ENCODE results near the gene BBS2. TPM values are rescaled to one million over a fixed set of nuclear protein-coding genes. Genes with fewer than 3 reads are reported as not detected.
A peak's percentile ranks its signal among the peaks of the same experiment; 100 is the strongest.

Gene BBS2
- total RNA-seq, 1 experiment from 2014 or later, result 22.8 TPM

DNA sequence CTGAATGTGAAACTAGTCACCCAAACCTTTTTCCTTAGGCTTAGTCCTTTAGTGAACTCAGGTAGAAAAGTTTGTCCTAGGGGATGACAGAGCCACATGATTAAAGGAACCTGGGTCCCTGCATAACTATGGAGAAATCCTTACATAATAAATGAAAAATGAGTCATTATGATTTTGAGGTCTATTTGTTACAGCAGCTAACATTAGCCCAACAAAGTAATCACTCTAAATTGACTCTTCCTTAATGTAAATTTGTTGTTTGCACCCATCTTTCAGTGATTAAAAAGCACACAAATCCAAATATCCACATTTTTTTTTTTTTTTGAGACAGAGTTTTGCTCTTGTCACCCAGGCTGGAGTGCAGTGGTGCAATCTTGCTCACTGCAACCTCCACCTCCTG is 36.4 kb downstream of the BBS2 start:
- in situ Hi-C loops (cut with HindIII; ENCODE audit: low pct_unique_long_range_greater_than_20kb, low sequenced_read_pairs), result no loop called here
- DNase-seq (ENCODE audit: low read depth, low spot score), result no peak

DNA sequence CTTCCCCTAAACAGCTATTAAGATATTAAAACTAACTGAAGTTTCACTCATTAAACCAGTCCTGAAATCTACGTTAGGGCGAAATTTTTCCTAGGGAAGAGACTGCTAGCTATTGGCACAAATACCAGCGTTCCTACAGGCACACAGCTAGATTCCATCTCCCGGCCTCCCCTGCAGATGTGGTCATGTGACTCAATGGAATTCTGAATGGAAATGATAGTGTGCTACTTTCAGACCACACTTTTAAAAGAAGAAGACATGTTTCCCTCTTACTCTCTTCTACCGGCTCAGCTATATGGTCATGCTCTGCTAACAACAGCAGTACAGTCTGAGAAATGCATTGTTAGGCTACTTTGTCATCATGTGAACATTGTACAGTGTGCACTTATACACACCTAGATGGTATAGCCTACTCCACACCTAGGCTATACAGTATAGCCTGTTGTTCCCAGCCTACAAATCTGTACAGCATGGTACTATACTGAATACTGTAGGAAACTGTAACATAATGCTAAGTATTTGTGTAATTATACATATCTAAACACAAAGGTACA is 37.1 kb downstream of the BBS2 start:
- in situ Hi-C loops (cut with HindIII; ENCODE audit: low pct_unique_long_range_greater_than_20kb, low sequenced_read_pairs), result no loop called here
- no peak for DNase-seq (ENCODE audit: low read depth, low spot score)

DNA sequence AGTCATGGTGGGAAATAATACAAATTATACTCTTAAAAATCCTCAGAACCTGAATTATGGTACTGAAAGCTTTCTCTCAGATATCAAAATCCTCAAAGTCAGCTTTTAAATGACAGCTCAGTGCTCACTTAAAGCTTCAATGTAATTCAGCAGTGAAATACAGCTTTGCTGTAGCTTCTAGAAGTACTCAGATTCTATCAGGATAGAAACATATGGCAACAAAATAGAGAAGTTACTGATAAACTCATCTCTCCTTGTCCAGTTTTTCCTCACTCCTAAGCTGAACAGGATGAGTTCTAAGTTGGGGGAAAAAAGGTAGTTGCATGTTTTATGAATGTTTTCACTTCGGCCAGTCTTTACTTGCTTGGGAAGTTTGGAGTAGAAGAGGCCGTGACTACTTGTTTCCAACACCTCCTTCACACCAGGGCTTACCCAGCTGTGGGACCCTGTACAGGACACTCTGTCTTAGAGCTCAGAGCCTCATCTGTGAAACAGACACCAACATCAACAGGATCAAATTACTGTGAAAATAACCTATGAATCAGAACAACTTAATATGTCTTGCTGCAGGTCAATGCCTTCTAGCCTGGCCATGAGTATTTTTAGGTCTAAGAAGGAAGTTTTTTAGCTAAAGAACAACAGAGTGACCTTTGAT is 38.2 kb downstream of the BBS2 start:
- in situ Hi-C loops (cut with HindIII; ENCODE audit: low pct_unique_long_range_greater_than_20kb, low sequenced_read_pairs), result no loop called here
- DNase-seq (ENCODE audit: low read depth, low spot score), result no peak

DNA sequence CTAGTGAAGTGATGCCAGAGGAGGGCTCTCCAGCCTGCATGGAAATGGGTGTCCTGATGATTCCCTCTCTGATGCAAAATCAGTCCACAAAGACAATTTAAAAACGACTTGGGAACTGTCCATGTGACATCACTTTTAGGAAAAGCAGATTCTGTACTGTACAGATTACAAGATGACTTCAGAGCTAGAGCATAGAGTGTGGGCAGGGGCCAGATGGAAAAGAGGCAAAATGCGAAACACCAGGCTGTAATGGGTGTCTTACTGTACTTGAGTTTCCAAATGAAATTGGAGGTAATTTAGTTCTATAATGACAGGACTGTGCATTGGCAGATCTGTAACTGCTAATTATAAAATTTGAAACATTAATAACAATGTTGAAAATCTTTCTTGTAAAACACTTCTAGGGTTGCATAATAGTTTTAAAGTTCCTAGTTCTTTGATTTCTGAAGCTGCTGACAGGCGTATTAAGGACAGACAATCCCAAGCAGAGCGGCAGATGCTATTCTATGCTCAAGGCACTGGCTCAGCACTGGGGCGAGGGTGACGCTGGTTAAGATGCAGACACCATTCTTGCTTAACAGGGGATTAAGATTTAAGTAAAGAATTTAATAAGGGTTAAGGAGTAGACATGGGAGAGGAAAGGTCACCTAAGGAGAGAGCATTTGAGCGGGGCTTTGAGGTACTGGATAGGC is 38.9 kb downstream of the BBS2 start:
- in situ Hi-C loops (cut with HindIII; ENCODE audit: low pct_unique_long_range_greater_than_20kb, low sequenced_read_pairs), result no loop called here

DNA sequence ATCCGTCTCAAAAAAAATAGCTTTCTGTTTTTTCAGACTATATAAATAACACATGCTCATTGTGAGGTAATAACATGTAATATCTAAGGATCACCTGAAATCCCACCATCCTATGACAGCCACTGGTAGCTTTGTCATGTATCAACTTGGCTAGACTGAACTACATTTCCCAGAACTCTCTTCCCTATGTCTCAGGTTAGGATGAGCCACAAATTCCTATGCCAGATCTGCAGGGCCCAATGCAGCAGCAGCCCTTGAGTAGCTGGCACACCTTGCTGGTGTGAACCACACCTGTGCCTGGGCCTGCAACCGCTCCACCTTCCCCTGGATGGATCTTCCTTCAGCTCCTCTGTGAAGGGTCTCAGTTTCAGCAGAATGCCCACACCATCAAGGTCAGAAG is 40.4 kb downstream of the BBS2 start:
- in situ Hi-C loops (cut with HindIII; ENCODE audit: low pct_unique_long_range_greater_than_20kb, low sequenced_read_pairs), result no loop called here
- DNase-seq (ENCODE audit: low read depth, low spot score), result no peak

More for the DNA sequence above, 38.9 kb downstream of the BBS2 start:
- DNase-seq (ENCODE audit: low read depth, low spot score), result no peak

DNA sequence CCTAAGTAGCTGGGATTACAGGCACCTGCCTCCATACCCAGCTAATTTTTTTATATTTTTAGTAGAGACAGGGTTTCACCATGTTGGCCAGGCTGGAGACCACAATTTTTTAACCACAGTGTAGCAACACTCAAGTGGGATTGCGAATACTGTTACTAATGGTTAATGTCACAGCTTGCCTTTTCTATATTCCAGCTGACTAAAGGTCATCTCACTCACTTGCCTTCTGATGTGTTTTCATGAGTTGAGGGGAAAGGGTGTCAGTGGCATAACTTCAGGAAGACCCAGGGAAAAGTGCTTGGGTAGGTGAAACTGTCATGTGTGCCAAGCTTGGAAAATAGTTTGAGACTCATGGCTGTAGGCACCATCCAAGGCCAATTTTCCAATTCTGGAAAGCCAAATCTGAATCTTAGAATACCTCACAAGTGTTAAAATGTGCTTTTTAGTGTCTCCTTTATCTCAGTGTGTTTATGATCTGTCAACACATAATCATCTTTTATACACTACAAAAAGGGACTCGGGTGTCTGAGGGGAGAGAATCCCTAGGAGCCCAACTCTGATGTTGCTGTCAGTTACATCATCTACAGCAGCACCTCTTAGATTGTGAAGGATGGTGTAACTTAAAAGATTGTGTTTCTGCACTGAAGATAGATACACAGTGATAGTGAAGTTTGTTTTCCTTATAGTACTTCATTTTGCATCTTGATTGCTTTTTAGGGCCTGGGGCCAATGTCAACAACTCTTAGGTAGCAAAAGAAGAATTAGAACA is 41.4 kb downstream of the BBS2 start:
- in situ Hi-C loops (cut with HindIII; ENCODE audit: low pct_unique_long_range_greater_than_20kb, low sequenced_read_pairs), result no loop called here
- no peak for DNase-seq (ENCODE audit: low read depth, low spot score)

DNA sequence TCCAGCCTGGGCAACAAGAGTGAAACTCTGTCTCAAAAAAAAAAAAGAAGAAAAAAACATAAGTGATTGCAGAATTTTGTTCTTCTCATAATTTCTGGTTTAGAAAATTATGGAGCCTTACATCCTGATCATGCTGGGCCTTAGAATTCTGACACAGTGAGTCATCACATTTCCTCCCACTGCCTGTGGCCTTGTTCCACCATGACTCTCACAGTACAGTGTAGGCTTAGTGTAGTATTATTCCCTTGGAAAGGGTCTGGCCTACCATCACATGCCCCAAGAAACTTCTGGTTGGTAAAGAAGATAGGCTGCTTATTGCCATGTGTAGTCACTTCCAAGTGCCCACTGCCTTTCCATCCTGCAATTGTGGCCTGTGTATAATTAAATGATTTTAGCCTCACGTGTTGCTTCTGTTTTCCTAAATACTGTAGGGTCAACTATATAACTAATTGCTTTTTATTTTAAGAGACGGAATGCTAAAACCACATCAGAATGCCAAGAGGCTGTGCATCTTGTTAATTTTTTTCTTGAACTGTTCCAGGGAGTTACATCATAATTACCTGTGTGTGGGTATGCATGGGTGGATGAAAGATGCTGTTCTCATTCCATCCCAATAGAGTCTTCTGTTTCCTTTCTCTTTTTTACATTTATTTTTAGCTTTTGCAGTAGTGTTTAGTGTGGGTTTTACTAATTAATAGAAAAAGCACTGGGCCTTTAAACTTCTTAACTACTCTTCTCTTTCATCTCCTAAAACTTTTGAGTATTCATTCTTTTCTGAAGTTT is 42.5 kb downstream of the BBS2 start:
- DNase-seq (ENCODE audit: low read depth, low spot score), result peak; percentile 64
- in situ Hi-C loops (cut with HindIII; ENCODE audit: low pct_unique_long_range_greater_than_20kb, low sequenced_read_pairs), result no loop called here

- in situ Hi-C loops (cut with HindIII; ENCODE audit: low pct_unique_long_range_greater_than_20kb, low sequenced_read_pairs), result no loop called here
- DNase-seq (ENCODE audit: low read depth, low spot score), result no peak
Observed at GRCh38 chr16:56475201-56475600, 44.6 kb downstream of the BBS2 start.

DNA sequence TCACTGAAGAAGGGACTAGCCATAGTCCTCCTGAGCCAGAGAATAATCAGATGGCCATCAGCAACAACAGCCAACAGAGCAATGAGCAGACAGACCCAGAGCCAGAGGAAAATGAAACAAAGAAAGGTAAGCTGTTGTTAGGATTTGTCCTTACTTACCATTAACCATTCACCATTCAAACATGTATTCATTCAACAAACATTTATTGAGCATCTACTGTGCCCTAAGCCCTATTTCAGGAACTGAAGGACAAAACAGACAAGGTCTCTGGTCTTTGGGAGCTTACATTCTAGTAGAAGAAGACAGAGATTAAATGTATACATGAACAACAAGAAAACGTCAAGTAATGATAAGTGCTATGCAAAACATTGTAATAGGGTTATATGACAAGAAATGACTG is 49.2 kb downstream of the BBS2 start:
- DNase-seq (ENCODE audit: low read depth, low spot score), result no peak
- in situ Hi-C loops (cut with HindIII; ENCODE audit: low pct_unique_long_range_greater_than_20kb, low sequenced_read_pairs), result no loop called here

DNA sequence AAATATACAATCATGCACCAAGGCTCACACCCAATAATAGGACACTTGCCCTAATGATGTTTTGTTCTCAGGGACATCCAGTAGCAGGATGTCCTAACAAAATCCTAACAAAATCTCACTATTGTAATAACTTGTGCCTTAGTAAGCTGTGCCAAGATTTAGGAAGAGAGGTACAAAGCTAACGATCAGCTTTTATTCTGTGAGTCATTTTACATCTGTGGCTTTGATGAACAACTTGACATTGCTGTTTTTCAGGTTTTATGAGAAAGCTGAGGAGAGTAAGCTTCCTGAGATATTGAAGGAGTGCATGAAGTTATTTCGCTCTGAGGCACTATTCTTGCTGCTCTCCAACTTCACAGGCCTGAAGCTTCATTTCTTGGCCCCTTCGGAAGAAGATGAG is 49.6 kb downstream of the BBS2 start:
- no peak for DNase-seq (ENCODE audit: low read depth, low spot score)
- in situ Hi-C loops (cut with HindIII; ENCODE audit: low pct_unique_long_range_greater_than_20kb, low sequenced_read_pairs), result no loop called here

DNA sequence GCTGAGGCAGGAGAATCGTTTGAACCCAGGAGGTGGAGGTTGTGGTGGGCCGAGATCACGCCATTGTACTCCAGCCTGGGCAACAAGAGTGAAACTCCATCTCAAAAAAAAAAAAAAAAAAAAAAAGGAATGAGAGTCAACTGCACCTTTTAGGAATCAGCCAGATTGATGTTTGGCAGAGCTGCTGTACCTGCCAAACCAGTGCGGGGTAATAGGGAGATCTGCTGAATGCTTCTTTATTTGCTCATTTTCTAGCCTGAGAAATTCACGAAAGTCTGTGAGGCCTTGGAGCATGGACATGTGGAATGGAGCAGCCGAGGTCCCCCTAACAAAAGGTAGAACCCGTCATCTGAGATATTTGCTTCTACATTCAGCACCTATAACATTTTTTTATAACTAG is 50.1 kb downstream of the BBS2 start:
- DNase-seq (ENCODE audit: low read depth, low spot score), result no peak
- in situ Hi-C loops (cut with HindIII; ENCODE audit: low pct_unique_long_range_greater_than_20kb, low sequenced_read_pairs), result no loop called here

DNA sequence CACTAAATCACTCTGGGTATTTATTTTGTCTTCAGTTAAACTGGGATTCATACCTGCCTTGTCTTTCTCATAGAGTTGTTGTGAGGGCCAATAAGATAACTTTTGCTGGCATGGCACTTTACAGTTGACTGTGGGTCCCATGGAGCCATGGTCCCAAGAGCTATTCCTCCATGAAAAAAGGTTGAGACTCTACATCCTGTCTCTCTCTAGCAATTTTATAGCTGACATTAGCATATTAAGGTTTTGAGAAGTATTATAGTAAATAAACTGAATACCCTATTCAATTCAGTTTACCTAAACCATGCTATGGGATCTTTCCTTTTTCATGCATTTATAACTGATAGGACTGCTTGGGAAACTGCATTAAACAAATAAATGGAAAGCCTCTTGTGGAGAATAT is 51.0 kb downstream of the BBS2 start:
- in situ Hi-C loops (cut with HindIII; ENCODE audit: low pct_unique_long_range_greater_than_20kb, low sequenced_read_pairs), result no loop called here
- DNase-seq (ENCODE audit: low read depth, low spot score), result no peak

GRCh38 chr16:56466344-56466743 is 53.5 kb downstream of the BBS2 start:
- in situ Hi-C loops (cut with HindIII; ENCODE audit: low pct_unique_long_range_greater_than_20kb, low sequenced_read_pairs), result no loop called here
- DNase-seq (ENCODE audit: low read depth, low spot score), result no peak

DNA sequence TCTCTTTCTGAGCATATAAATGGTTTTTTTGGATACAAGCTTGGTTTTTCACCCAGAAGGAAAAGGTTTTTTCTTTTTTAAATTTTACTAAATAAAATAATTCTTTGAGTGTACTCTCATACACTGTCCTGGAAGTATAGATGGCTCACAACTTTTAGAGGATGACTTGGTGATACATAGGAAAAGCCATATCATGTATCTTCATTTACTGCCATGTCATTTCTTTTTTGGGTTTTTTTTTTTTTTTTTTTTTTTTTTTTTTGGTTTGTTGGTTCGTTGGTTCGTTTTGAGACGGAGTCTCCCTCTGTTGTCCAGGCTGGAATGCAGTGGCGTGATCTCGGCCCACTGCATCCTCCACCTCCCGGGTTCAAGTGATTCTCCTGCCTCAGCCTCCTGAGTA is 56.7 kb downstream of the BBS2 start:
- in situ Hi-C loops (cut with HindIII; ENCODE audit: low pct_unique_long_range_greater_than_20kb, low sequenced_read_pairs), result no loop called here
- no peak for DNase-seq (ENCODE audit: low read depth, low spot score)

GRCh38 chr16:56462064-56462796 is 57.6 kb downstream of the BBS2 start:
- DNase-seq (ENCODE audit: low read depth, low spot score), result no peak
- in situ Hi-C loops (cut with HindIII; ENCODE audit: low pct_unique_long_range_greater_than_20kb, low sequenced_read_pairs), result no loop called here

GRCh38 chr16:56460101-56460500 is 59.7 kb downstream of the BBS2 start:
- no peak for DNase-seq (ENCODE audit: low read depth, low spot score)
- in situ Hi-C loops (cut with HindIII; ENCODE audit: low pct_unique_long_range_greater_than_20kb, low sequenced_read_pairs), result no loop called here

DNA sequence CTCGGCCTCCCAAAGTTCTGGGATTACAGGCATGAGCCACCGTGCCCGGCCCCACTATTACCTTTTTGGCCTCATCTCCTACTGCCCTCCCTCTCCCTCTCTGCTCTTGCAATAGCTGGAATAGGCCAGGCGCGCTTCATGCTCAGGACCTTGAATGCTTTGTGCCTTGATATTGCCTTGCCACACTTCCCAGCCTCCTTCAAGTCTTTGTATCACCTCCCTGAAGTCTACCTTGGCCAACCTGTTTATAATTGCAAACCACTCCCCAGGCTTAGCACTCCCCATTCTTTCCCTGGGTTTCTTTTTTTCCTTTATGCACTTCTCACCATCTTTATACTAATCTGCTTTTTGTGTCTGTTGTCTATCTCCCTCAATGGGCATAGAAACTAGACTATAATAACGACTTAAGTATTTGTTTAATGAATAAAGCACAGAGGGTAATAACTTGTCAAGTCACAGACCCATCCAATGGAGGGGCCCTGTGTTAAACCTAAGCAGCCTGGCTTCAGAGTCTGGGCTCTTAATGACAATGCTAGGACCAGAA is 61.8 kb downstream of the BBS2 start:
- no peak for DNase-seq (ENCODE audit: low read depth, low spot score)
- in situ Hi-C loops (cut with HindIII; ENCODE audit: low pct_unique_long_range_greater_than_20kb, low sequenced_read_pairs), result no loop called here
